Mesothelial cell of epicardium (in vitro differentiated cells): ENCODE data around the gene TRIO. TPM values are rescaled to one million over a fixed set of nuclear protein-coding genes. Genes with fewer than 3 reads are reported as not detected.

Source experiments
- DNase-seq, 2 experiments: peaks; one replicate each; pipeline ENCODE4 v3.0.0; 2021; ENCODE audit warnings: low spot score in 2 of 2; ENCODE audit not compliant: unreplicated experiment in 2 of 2
- H3K27ac Mint-ChIP-seq: 2 replicates; pipeline ENCODE4 v1.8.0; 2021; ENCODE audit warnings: mixed read lengths
- H3K27me3 Mint-ChIP-seq: 2 replicates; pipeline ENCODE4 v1.8.0; 2021; ENCODE audit warnings: low read depth, mixed read lengths
- H3K36me3 Mint-ChIP-seq: 2 replicates; pipeline ENCODE4 v1.8.0; 2021; ENCODE audit warnings: mixed read lengths
- H3K4me1 Mint-ChIP-seq: 2 replicates; pipeline ENCODE4 v1.8.0; 2021; ENCODE audit warnings: mixed read lengths
- H3K4me3 Mint-ChIP-seq: 2 replicates; pipeline ENCODE4 v1.8.0; 2021; ENCODE audit warnings: mild to moderate bottlenecking, moderate library complexity, mixed read lengths
- H3K9me3 Mint-ChIP-seq: 2 replicates; pipeline ENCODE4 v1.8.0; 2021; ENCODE audit warnings: mixed read lengths
- total RNA-seq: library from RNA; stranded (reverse); gene quantifications from 3 replicates; pipeline ENCODE4 v1.2.1, GENCODE V29; 2021
- TF ChIP-seq, protein P1 (sequence below): fragments of 200-600 bp; sonication (generic); IDR thresholded peaks from one replicate; pipeline ENCODE4 v1.5.0; 2021; ENCODE audit warnings: antibody characterized with exemption; ENCODE audit not compliant: unreplicated experiment

TRIO gene
- total RNA-seq, 1 donor from 2014 or later = 209 TPM

GRCh38 chr5:14436801-14437542 lies 293.8 kb downstream of the TRIO start:
- Mint-ChIP-seq H3K9me3 (peaks cover 4% of the 10 kb centered on the region), H3K27me3 (no peaks in the 10 kb centered on the region), H3K4me1 (peaks cover 33% of the 10 kb centered on the region), H3K36me3 (peaks cover 30% of the 10 kb centered on the region), H3K27ac (no peak overlapping the region), H3K4me3 (no peak overlapping the region)
- TF ChIP-seq, protein P1, sequence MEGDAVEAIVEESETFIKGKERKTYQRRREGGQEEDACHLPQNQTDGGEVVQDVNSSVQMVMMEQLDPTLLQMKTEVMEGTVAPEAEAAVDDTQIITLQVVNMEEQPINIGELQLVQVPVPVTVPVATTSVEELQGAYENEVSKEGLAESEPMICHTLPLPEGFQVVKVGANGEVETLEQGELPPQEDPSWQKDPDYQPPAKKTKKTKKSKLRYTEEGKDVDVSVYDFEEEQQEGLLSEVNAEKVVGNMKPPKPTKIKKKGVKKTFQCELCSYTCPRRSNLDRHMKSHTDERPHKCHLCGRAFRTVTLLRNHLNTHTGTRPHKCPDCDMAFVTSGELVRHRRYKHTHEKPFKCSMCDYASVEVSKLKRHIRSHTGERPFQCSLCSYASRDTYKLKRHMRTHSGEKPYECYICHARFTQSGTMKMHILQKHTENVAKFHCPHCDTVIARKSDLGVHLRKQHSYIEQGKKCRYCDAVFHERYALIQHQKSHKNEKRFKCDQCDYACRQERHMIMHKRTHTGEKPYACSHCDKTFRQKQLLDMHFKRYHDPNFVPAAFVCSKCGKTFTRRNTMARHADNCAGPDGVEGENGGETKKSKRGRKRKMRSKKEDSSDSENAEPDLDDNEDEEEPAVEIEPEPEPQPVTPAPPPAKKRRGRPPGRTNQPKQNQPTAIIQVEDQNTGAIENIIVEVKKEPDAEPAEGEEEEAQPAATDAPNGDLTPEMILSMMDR = no peak
- no peak for DNase-seq

DNA sequence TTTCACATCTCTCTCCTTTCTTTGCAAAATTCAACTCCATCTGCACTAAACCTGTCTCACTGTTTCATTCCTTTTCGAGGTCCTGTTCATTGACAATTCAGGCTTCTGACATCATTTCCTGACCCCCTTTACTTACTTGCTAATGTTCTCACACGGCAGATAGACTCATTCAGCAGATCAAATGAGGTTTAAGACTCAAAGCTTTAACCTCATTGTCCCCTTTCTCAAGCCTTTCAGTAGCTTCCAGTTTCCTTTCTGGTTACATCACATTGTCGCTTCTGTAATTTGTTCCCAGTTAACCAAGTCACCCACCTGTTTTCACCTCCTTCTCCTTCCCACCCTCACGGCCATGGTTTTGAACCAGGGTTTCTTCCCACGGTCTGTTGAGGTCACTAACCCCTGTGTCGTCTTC lies 295.1 kb downstream of the TRIO start:
- TF ChIP-seq, protein P1 = no peak
- peak overlapping the region; percentile 2 for H3K27ac Mint-ChIP-seq

DNA sequence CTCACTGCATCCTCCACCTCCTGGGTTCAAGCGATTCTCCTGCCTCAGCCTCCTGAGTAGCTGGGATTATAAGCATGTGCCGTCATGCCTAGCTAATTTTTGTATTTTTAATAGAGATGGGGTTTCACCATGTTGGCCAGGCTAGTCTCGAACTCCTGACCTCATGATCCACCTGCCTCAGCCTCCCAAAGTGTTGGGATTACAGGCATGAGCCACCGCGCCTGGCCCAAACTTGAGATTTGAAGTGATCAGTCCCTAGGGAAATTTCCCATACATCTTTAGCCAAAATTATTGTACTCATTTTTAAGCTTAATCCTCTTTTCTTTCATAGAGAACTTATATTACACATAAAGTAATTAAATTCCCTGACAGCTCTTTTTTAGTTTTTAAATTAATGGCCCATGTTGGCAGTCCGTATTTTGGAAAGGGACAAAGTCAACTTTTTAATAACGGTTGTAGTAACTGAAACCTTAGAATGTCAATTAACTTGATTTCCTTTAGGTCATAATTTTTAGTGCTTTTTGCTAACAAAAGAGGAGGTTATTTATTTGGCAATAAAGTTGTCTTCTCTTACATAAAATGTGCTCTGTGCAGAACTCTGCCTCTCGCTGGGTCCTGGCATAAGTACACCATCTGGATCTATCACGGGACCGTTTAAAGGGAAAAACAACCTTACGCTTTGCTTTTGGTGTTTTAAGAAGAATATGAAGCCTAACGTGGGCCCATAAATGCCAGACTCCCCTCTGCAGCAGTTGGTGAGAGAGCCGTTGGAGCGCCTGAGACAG lies 296.1 kb downstream of the TRIO start:
- TF ChIP-seq, protein P1 = no peak
- H3K36me3 Mint-ChIP-seq = peaks cover 30% of the 10 kb centered on the region
- peaks cover 40% of the 10 kb centered on the region for H3K4me1 Mint-ChIP-seq
- H3K27ac Mint-ChIP-seq = peak overlapping the region; percentile 99
- peaks cover 4% of the 10 kb centered on the region for H3K9me3 Mint-ChIP-seq
- H3K27me3 Mint-ChIP-seq = no peaks in the 10 kb centered on the region
- DNase-seq = no peak
- H3K4me3 Mint-ChIP-seq = peak overlapping the region; percentile 13

More for the DNA sequence above, 295.1 kb downstream of the TRIO start:
- H3K4me1 Mint-ChIP-seq = peaks cover 32% of the 10 kb centered on the region
- peaks cover 4% of the 10 kb centered on the region for H3K9me3 Mint-ChIP-seq
- no peaks in the 10 kb centered on the region for H3K27me3 Mint-ChIP-seq
- H3K4me3 Mint-ChIP-seq = no peak overlapping the region
- H3K36me3 Mint-ChIP-seq = peaks cover 30% of the 10 kb centered on the region
- no peak for DNase-seq

GRCh38 chr5:14440223-14440581 lies 297.1 kb downstream of the TRIO start:
- peaks cover 26% of the 10 kb centered on the region for H3K36me3 Mint-ChIP-seq
- H3K27me3 Mint-ChIP-seq = no peaks in the 10 kb centered on the region
- peaks cover 4% of the 10 kb centered on the region for H3K9me3 Mint-ChIP-seq
- H3K4me1 Mint-ChIP-seq = peaks cover 48% of the 10 kb centered on the region
- H3K4me3 Mint-ChIP-seq = peak overlapping the region; percentile 65
- no peak for DNase-seq
- TF ChIP-seq, protein P1 = no peak
- peak overlapping the region; percentile 99 for H3K27ac Mint-ChIP-seq

- Mint-ChIP-seq H3K4me1 (peaks cover 54% of the 10 kb centered on the region), H3K36me3 (peaks cover 22% of the 10 kb centered on the region), H3K27ac (peak overlapping the region; percentile 99), H3K4me3 (peak overlapping the region; percentile 65), H3K9me3 (peaks cover 4% of the 10 kb centered on the region), H3K27me3 (no peaks in the 10 kb centered on the region)
- peak in 1 of 2 experiments; percentile 55 for DNase-seq
- TF ChIP-seq, protein P1 = no peak
Measured at GRCh38 chr5:14440582-14441431, 297.7 kb downstream of the TRIO start.
